WTC11 (cell line): Measurements from ENCODE around the gene ZNF366. TPM values are rescaled to one million over a fixed set of nuclear protein-coding genes. Genes with fewer than 3 reads are reported as not detected.

ENCODE experiments used
- ATAC-seq: fragments of 200-7000 bp; cut with Tn5 transposase; 2 replicates; pipeline ENCODE4 v1.10.0; 2021; ENCODE audit warnings: mild to moderate bottlenecking, moderate library complexity
- CTCF ChIA-PET: fragments of 300-600 bp; sonication (Branson Sonifier 250); formaldehyde crosslinking; loops from one replicate; lab custom pipeline; 2021; ENCODE audit warnings: antibody characterized with exemption; lab: Charles Lee
- POLR2A ChIA-PET: fragments of 350-600 bp; sonication (Branson Sonifier 250); formaldehyde crosslinking; loops from one replicate; lab custom pipeline; 2021; ENCODE audit warnings: antibody characterized with exemption; lab: Charles Lee
- DNase-seq: peaks from one replicate; pipeline ENCODE4 v3.0.0; 2021; ENCODE audit warnings: low spot score
- H3K27ac Mint-ChIP-seq: 2 replicates; pipeline ENCODE4 v1.8.0; 2021; ENCODE audit warnings: mixed read lengths
- H3K27me3 Mint-ChIP-seq: 2 replicates; pipeline ENCODE4 v1.8.0; 2021; ENCODE audit warnings: low read depth, mild to moderate bottlenecking, moderate library complexity, mixed read lengths
- H3K36me3 Mint-ChIP-seq: 2 replicates; pipeline ENCODE4 v1.8.0; 2021; ENCODE audit warnings: mixed read lengths
- H3K4me1 Mint-ChIP-seq: 2 replicates; pipeline ENCODE4 v1.8.0; 2022; ENCODE audit warnings: mixed read lengths
- H3K4me3 Mint-ChIP-seq: 2 replicates; pipeline ENCODE4 v1.8.0; 2021; ENCODE audit warnings: mild to moderate bottlenecking, moderate library complexity, mixed read lengths
- H3K9me3 Mint-ChIP-seq: 2 replicates; pipeline ENCODE4 v1.8.0; 2021; ENCODE audit warnings: mixed read lengths
- ARID4B ChIP-seq: sonication (generic); formaldehyde crosslinking; IDR thresholded peaks from 2 replicates; pipeline ENCODE4 v1.8.0; 2023; ENCODE audit warnings: missing genetic modification reagents, mild to moderate bottlenecking, borderline replicate concordance
- ATF3 ChIP-seq: sonication (generic); formaldehyde crosslinking; conservative IDR thresholded peaks from 2 replicates; pipeline ENCODE4 v1.8.1; 2022; ENCODE audit warnings: mild to moderate bottlenecking, missing genetic modification reagents
- E2F1 ChIP-seq: sonication (generic); formaldehyde crosslinking; IDR thresholded peaks from 2 replicates; pipeline ENCODE4 v1.8.0; 2022; ENCODE audit warnings: mild to moderate bottlenecking, missing genetic modification reagents
- E2F4 ChIP-seq: sonication (generic); formaldehyde crosslinking; IDR thresholded peaks from 2 replicates; pipeline ENCODE4 v1.8.1; 2022; ENCODE audit warnings: low read depth, mild to moderate bottlenecking, moderate library complexity, missing genetic modification reagents, borderline replicate concordance
- E2F5 ChIP-seq: sonication (generic); formaldehyde crosslinking; IDR thresholded peaks from 2 replicates; pipeline ENCODE4 v1.8.1; 2022; ENCODE audit warnings: mild to moderate bottlenecking, moderate library complexity, missing genetic modification reagents
- ERG ChIP-seq: fragments of 250-450 bp; sonication (Bioruptor Pico); IDR thresholded peaks from 2 replicates; pipeline ENCODE4 v1.8.0; 2021; ENCODE audit warnings: mild to moderate bottlenecking
- FOXP1 ChIP-seq: sonication (generic); formaldehyde crosslinking; IDR thresholded peaks from 2 replicates; pipeline ENCODE4 v1.8.0; 2022; ENCODE audit warnings: missing genetic modification reagents, mild to moderate bottlenecking, moderate library complexity, borderline replicate concordance
- GABPB1 ChIP-seq: sonication (generic); formaldehyde crosslinking; IDR thresholded peaks from 2 replicates; pipeline ENCODE4 v1.8.1; 2023; ENCODE audit warnings: mild to moderate bottlenecking, missing genetic modification reagents
- GRHL2 ChIP-seq: fragments of 250-450 bp; sonication (Bioruptor Pico); IDR thresholded peaks from 2 replicates; pipeline ENCODE4 v1.8.0; 2022; ENCODE audit warnings: mild to moderate bottlenecking, moderate library complexity; ENCODE audit not compliant: insufficient replicate concordance, severe bottlenecking
- GTF2I ChIP-seq: fragments of 250-450 bp; sonication (Bioruptor Pico); conservative IDR thresholded peaks from 2 replicates; pipeline ENCODE4 v1.4.0; 2021; ENCODE audit warnings: mild to moderate bottlenecking
- NFYB ChIP-seq: sonication (generic); formaldehyde crosslinking; conservative IDR thresholded peaks from 2 replicates; pipeline ENCODE4 v1.8.0; 2022; ENCODE audit warnings: low read depth, missing genetic modification reagents
- RELA ChIP-seq: sonication (generic); formaldehyde crosslinking; IDR thresholded peaks from 2 replicates; pipeline ENCODE4 v1.8.1; 2022; ENCODE audit warnings: missing genetic modification reagents, mild to moderate bottlenecking, borderline replicate concordance
- SP1 ChIP-seq: sonication (generic); formaldehyde crosslinking; conservative IDR thresholded peaks from 2 replicates; pipeline ENCODE4 v1.8.1; 2022; ENCODE audit warnings: missing genetic modification reagents
- TEAD4 ChIP-seq: sonication (generic); formaldehyde crosslinking; IDR thresholded peaks from 2 replicates; pipeline ENCODE4 v1.8.0; 2022; ENCODE audit warnings: mild to moderate bottlenecking, missing genetic modification reagents
- ZBTB21 ChIP-seq: sonication (generic); formaldehyde crosslinking; IDR thresholded peaks from 2 replicates; pipeline ENCODE4 v1.8.1; 2023; ENCODE audit warnings: mild to moderate bottlenecking, missing genetic modification reagents, borderline replicate concordance
- ZNF219 ChIP-seq: sonication (generic); formaldehyde crosslinking; IDR thresholded peaks from 2 replicates; pipeline ENCODE4 v1.8.0; 2023; ENCODE audit warnings: missing genetic modification reagents, mild to moderate bottlenecking, borderline replicate concordance
- ZNF232 ChIP-seq: sonication (generic); formaldehyde crosslinking; IDR thresholded peaks from 2 replicates; pipeline ENCODE4 v1.8.0; 2022; ENCODE audit warnings: mild to moderate bottlenecking, missing genetic modification reagents
- ZNF281 ChIP-seq: sonication (generic); formaldehyde crosslinking; IDR thresholded peaks from 2 replicates; pipeline ENCODE4 v1.8.0; 2023; ENCODE audit warnings: mild to moderate bottlenecking, missing genetic modification reagents
- ZSCAN18 ChIP-seq: fragments of 250-450 bp; sonication (Bioruptor Pico); IDR thresholded peaks from 2 replicates; pipeline ENCODE4 v2.1.2; 2022; ENCODE audit warnings: mild to moderate bottlenecking, moderate library complexity
- total RNA-seq: library from RNA; stranded (reverse); gene quantifications from 3 replicates; pipeline ENCODE4 v1.2.3, GENCODE V29; 2021

The ZNF366 gene
- total RNA-seq, 1 experiment from 2014 or later = not detected

- TF ChIP-seq E2F4 (no peak), NFYB (no peak)
These were observed 49.7 kb downstream of the ZNF366 start (continued) for GRCh38 chr5:72457491-72457890.

- Mint-ChIP-seq H3K27me3 (peaks cover 3% of the 10 kb centered on the region; the same call in 1 of the 2 replicates), H3K4me3 (no peak overlapping the region), H3K36me3 (no peaks in the 10 kb centered on the region), H3K9me3 (no peaks in the 10 kb centered on the region)
- no peak for ATAC-seq
- CTCF ChIA-PET = no interaction called here
- no peak for TF ChIP-seq ZNF219 (CRISPR knock-in tag)
- no peak for TF ChIP-seq GRHL2 (CRISPR knock-in tag)
- no peak for TF ChIP-seq ZSCAN18
- TF ChIP-seq TEAD4 (CRISPR knock-in tag) = no peak
- TF ChIP-seq RELA = no peak
- no peak for TF ChIP-seq ERG (CRISPR knock-in tag)
- TF ChIP-seq ZNF281 (CRISPR knock-in tag) = no peak
- TF ChIP-seq ZNF232 (CRISPR knock-in tag) = no peak
- no peak for TF ChIP-seq ZBTB21 (CRISPR knock-in tag)
- no peak for TF ChIP-seq ATF3
- TF ChIP-seq, all 79 proteins: peak for 0
- no peak overlapping the region for H3K27ac Mint-ChIP-seq
- POLR2A ChIA-PET = no interaction called here
- DNase-seq = no peak
- peaks cover 10% of the 10 kb centered on the region for H3K4me1 Mint-ChIP-seq
These were observed 50.7 kb downstream of the ZNF366 start for GRCh38 chr5:72456391-72457074.

GRCh38 chr5:72455476-72455875 is 51.7 kb downstream of the ZNF366 start:
- POLR2A ChIA-PET = no interaction called here
- TF ChIP-seq ARID4B (CRISPR knock-in tag) = no peak
- no peak for TF ChIP-seq ZNF232 (CRISPR knock-in tag)
- TF ChIP-seq E2F5 (CRISPR knock-in tag) = no peak
- no peak for TF ChIP-seq E2F1 (CRISPR knock-in tag)
- no peak for TF ChIP-seq GTF2I (CRISPR knock-in tag)
- TF ChIP-seq SP1 (CRISPR knock-in tag) = no peak
- TF ChIP-seq GABPB1 (CRISPR knock-in tag) = no peak
- TF ChIP-seq FOXP1 (CRISPR knock-in tag) = no peak
- no peak for TF ChIP-seq RELA

More at GRCh38 chr5:72455476-72455875, 51.7 kb downstream of the ZNF366 start:
- Mint-ChIP-seq H3K4me1 (peaks cover 10% of the 10 kb centered on the region), H3K27me3 (peaks cover 3% of the 10 kb centered on the region; the same call in 1 of the 2 replicates), H3K9me3 (0 out of 2 replicates have a peak, but pooled peaks cover 3% of the 10 kb centered on the region), H3K27ac (no peak overlapping the region), H3K36me3 (no peaks in the 10 kb centered on the region), H3K4me3 (no peak overlapping the region)
- ATAC-seq (no peak), DNase-seq (no peak)
- CTCF ChIA-PET = no interaction called here
